ENCODE measurements around the gene NOP16. TPM values are rescaled to one million over a fixed set of nuclear protein-coding genes. Genes with fewer than 3 reads are reported as not detected.
A peak's percentile ranks its signal among the peaks of the same experiment; 100 is the strongest.

The NOP16 gene
- polyA plus RNA-seq, 1 experiment, result 36.8 TPM

GRCh38 chr5:176366232-176366894 is 22.0 kb downstream of the NOP16 start:
- Histone ChIP-seq H3K4me3 (ENCODE audit: low read depth, low read length) (peak overlapping the region; percentile 66), H3K36me3 (ENCODE audit: control insufficient read depth, insufficient read depth, low read length) (peaks cover 4% of the 10 kb centered on the region), H3K27me3 (ENCODE audit: control insufficient read depth, insufficient read depth, low read length) (no peaks in the 10 kb centered on the region)
- TF ChIP-seq, protein P1, sequence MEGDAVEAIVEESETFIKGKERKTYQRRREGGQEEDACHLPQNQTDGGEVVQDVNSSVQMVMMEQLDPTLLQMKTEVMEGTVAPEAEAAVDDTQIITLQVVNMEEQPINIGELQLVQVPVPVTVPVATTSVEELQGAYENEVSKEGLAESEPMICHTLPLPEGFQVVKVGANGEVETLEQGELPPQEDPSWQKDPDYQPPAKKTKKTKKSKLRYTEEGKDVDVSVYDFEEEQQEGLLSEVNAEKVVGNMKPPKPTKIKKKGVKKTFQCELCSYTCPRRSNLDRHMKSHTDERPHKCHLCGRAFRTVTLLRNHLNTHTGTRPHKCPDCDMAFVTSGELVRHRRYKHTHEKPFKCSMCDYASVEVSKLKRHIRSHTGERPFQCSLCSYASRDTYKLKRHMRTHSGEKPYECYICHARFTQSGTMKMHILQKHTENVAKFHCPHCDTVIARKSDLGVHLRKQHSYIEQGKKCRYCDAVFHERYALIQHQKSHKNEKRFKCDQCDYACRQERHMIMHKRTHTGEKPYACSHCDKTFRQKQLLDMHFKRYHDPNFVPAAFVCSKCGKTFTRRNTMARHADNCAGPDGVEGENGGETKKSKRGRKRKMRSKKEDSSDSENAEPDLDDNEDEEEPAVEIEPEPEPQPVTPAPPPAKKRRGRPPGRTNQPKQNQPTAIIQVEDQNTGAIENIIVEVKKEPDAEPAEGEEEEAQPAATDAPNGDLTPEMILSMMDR (IDR thresholded peaks at IDR 0.05; ENCODE audit: insufficient read depth, low read depth, low read length), result no peak
- CTCF ChIA-PET, result no interaction called here
- POLR2A ChIA-PET, result no interaction called here
- DNase-seq (ENCODE audit: low read depth), result no peak

DNA sequence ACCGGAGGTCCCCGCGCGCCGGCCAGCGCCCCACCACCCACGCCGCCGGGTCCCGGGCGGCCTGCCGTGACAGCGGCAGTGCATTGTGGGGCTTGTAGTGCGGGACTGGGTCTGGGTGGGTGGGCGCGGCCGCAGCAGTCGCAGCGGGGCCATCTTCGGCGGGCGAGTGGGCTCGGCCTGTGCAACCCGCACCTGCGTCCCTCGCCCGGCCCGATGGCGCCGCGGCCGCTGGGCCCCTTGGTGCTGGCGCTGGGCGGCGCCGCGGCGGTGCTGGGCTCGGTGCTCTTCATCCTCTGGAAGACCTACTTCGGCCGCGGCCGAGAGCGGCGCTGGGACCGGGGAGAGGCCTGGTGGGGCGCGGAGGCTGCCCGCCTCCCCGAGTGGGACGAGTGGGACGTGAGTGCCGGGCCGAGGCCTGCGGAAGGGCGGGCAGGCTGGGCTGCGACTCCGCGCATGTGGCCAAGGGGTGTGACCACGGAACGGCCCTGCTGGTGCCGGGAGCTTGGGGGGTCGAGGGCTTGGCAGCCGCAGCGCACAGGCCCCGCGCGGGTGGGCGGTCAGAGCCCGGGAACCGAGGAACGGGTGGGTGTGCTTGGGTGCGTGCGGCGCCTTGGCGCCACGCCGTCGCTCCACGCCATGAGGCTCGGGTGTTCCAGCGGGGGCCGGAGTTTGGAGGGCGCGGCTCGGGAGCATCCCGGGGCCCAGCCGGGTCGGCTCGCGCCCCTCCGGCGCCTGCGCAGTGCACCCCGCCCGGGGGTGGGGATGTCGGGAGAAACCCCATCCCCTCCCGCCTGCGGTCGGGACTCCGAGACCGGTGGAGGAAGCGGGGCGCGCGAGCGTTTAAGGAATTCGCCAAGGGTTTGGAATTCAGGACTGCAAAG is 22.8 kb downstream of the NOP16 start, which contains the start of gene ARL10:
TSS of gene ARL10 (plus strand) at position 137 of the 881 bp plus-strand sequence. CDS start at position 214, 77 bp downstream.
- CTCF ChIA-PET, result no interaction called here
- DNase-seq (ENCODE audit: low read depth), result no peak

DNA sequence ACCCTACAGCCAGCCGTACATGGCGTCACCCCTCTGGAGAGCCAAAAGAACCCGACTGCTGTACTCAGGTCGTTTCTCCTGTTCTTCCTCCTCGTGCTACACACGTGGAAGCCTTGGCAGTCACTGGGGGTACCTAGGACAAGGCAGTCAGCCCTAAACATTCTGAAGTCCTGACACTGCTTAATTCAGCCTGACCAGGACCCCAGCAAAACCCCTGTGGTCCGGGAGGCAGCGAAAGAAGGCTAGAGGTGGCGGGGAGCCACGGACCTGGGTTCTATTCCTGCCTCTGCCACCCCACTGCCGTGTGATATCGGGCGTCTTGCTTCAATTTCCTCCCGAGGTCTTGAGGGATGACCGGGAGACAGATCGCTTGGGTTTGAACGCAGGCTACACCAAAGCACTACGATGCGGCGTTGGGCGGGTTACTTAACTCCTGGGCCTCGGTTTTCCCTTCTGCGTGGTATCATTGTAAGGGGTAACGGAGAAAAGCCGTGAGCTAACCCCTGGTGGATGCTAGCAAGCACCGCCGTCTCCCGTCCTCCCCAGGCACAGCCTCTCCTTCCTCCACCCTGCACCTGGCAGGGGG is 23.5 kb downstream of the NOP16 start:
- POLR2A ChIA-PET, result no interaction called here
- no peak for DNase-seq (ENCODE audit: low read depth)
- TF ChIP-seq, protein P1 (IDR thresholded peaks at IDR 0.05; ENCODE audit: insufficient read depth, low read depth, low read length), result no peak
- Histone ChIP-seq H3K36me3 (ENCODE audit: control insufficient read depth, insufficient read depth, low read length) (peaks cover 4% of the 10 kb centered on the region), H3K4me3 (ENCODE audit: low read depth, low read length) (peak overlapping the region; percentile 66), H3K27me3 (ENCODE audit: control insufficient read depth, insufficient read depth, low read length) (no peaks in the 10 kb centered on the region)
- CTCF ChIA-PET, result no interaction called here

More for the DNA sequence above, 22.8 kb downstream of the NOP16 start, which contains the start of gene ARL10:
- TF ChIP-seq, protein P1 (IDR thresholded peaks at IDR 0.05; ENCODE audit: insufficient read depth, low read depth, low read length), result no peak
- POLR2A ChIA-PET, result no interaction called here
- Histone ChIP-seq H3K4me3 (ENCODE audit: low read depth, low read length) (peak within 1 kb of the TSS; percentile 66), H3K36me3 (ENCODE audit: control insufficient read depth, insufficient read depth, low read length) (peaks cover 4% of the 10 kb centered on the region), H3K27me3 (ENCODE audit: control insufficient read depth, insufficient read depth, low read length) (no peaks in the 10 kb centered on the region)

DNA sequence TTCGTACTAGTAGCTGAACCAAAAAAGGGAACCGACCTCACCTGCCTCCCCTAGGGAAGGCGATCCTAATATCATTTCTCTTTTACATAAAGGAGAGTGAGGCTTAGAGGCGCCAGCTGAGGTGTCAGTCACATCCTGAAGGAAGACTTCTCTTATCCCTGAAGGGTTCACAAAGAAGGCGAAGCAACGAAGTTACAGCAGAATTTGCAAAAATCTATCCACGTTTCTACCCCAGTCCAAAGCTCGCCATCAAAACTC is 26.2 kb downstream of the NOP16 start:
- CTCF ChIA-PET, result interaction anchor here (0.7 kb wide), 1 partner anchor 54 kb away, joined by 3 read pairs; the partner anchor contains the start of gene CLTB
- no peaks in the 10 kb centered on the region; the same call in 1 of the 2 replicates for H3K36me3 ChIP-seq (ENCODE audit: control insufficient read depth, insufficient read depth, low read length)
- POLR2A ChIA-PET, result no interaction called here
- DNase-seq (ENCODE audit: low read depth), result no peak
- TF ChIP-seq, protein P1 (IDR thresholded peaks at IDR 0.05; ENCODE audit: insufficient read depth, low read depth, low read length), result no peak
- H3K4me3 ChIP-seq (ENCODE audit: low read depth, low read length), result no peak overlapping the region; the same call in 1 of the 2 replicates
- H3K27me3 ChIP-seq (ENCODE audit: control insufficient read depth, insufficient read depth, low read length), result no peaks in the 10 kb centered on the region
